Measurements from ENCODE around the gene MAGEB18. TPM values are rescaled to one million over a fixed set of nuclear protein-coding genes. Genes with fewer than 3 reads are reported as not detected.

The MAGEB18 gene
- total RNA-seq: not detected

GRCh38 chrX:26138274-26138673 is at the start of gene MAGEB18:
MAGEB18 (plus strand) TSS chrX:26138343; CDS start chrX:26138986, 643 bp downstream.
- no peaks in the 10 kb centered on the region for H3K4me1 ChIP-seq (ENCODE audit: control insufficient read depth in 1 of 2, low read depth in 2 of 2)
- no peak for DNase-seq (ENCODE audit: low spot score)
- H3K27ac ChIP-seq: no peak within 1 kb of the TSS
- TF ChIP-seq CTCF (IDR thresholded peaks at IDR 0.05): no peak
- no peaks in the 10 kb centered on the region for H3K27me3 ChIP-seq (replicated peaks; ENCODE audit: insufficient read depth)
- no peak within 1 kb of the TSS for H3K4me3 ChIP-seq
- no peaks in the 10 kb centered on the region for H3K9me3 ChIP-seq
- ATAC-seq (ENCODE audit: insufficient number of reproducible peaks, low FRiP score, low read depth): no peak
- no peaks in the 10 kb centered on the region for H3K36me3 ChIP-seq

- Histone ChIP-seq H3K27me3 (replicated peaks; ENCODE audit: insufficient read depth) (no peaks in the 10 kb centered on the region), H3K36me3 (no peaks in the 10 kb centered on the region), H3K27ac (no peak overlapping the region), H3K4me3 (no peak overlapping the region), H3K4me1 (ENCODE audit: control insufficient read depth in 1 of 2, low read depth in 2 of 2) (no peaks in the 10 kb centered on the region), H3K9me3 (no peaks in the 10 kb centered on the region)
- no peak for DNase-seq (ENCODE audit: low spot score)
- no peak for ATAC-seq (ENCODE audit: insufficient number of reproducible peaks, low FRiP score, low read depth)
- no peak for TF ChIP-seq CTCF (IDR thresholded peaks at IDR 0.05)
Observed at GRCh38 chrX:26100421-26100920, 37.7 kb upstream of the MAGEB18 start.

GRCh38 chrX:26109142-26109541 is 29.0 kb upstream of the MAGEB18 start:
- no peaks in the 10 kb centered on the region for H3K9me3 ChIP-seq
- TF ChIP-seq CTCF (IDR thresholded peaks at IDR 0.05): no peak
- no peak overlapping the region for H3K27ac ChIP-seq
- DNase-seq (ENCODE audit: low spot score) (no peak), ATAC-seq (ENCODE audit: insufficient number of reproducible peaks, low FRiP score, low read depth) (no peak)
- H3K4me1 ChIP-seq (ENCODE audit: control insufficient read depth in 1 of 2, low read depth in 2 of 2): no peaks in the 10 kb centered on the region
- H3K36me3 ChIP-seq: no peaks in the 10 kb centered on the region
- no peaks in the 10 kb centered on the region for H3K27me3 ChIP-seq (replicated peaks; ENCODE audit: insufficient read depth)
- no peak overlapping the region for H3K4me3 ChIP-seq

GRCh38 chrX:26146024-26146423 is 7.9 kb downstream of the MAGEB18 start:
- no peak for TF ChIP-seq CTCF (IDR thresholded peaks at IDR 0.05)
- no peak for DNase-seq (ENCODE audit: low spot score)
- no peaks in the 10 kb centered on the region for H3K9me3 ChIP-seq
- H3K4me3 ChIP-seq: no peak overlapping the region
- no peaks in the 10 kb centered on the region for H3K27me3 ChIP-seq (replicated peaks; ENCODE audit: insufficient read depth)
- H3K4me1 ChIP-seq (ENCODE audit: control insufficient read depth in 1 of 2, low read depth in 2 of 2): no peaks in the 10 kb centered on the region
- no peak overlapping the region for H3K27ac ChIP-seq
- no peaks in the 10 kb centered on the region for H3K36me3 ChIP-seq
- no peak for ATAC-seq (ENCODE audit: insufficient number of reproducible peaks, low FRiP score, low read depth)

GRCh38 chrX:26160301-26160700 is 22.2 kb downstream of the MAGEB18 start, which contains the start of gene MAGEB6B:
MAGEB6B (plus strand) TSS chrX:26160601; CDS start chrX:26160601, 0 bp downstream.
- Histone ChIP-seq H3K4me1 (ENCODE audit: control insufficient read depth in 1 of 2, low read depth in 2 of 2) (no peaks in the 10 kb centered on the region), H3K27ac (no peak within 1 kb of the TSS), H3K9me3 (no peaks in the 10 kb centered on the region), H3K27me3 (replicated peaks; ENCODE audit: insufficient read depth) (no peaks in the 10 kb centered on the region), H3K4me3 (no peak within 1 kb of the TSS), H3K36me3 (no peaks in the 10 kb centered on the region)
- no peak for ATAC-seq (ENCODE audit: insufficient number of reproducible peaks, low FRiP score, low read depth)
- DNase-seq (ENCODE audit: low spot score): no peak
- TF ChIP-seq CTCF (IDR thresholded peaks at IDR 0.05): no peak

Other genes starting within 250 kb of the MAGEB18 start
- not detected for gene MAGEB6B, start 22.3 kb downstream of the MAGEB18 start, total RNA-seq
- not detected for gene MAGEB6, start 54.1 kb downstream of the MAGEB18 start, total RNA-seq
- gene MAGEB5, start 77.8 kb downstream of the MAGEB18 start, total RNA-seq: not detected